NCI-H82 treated with DMSO at 0.1 percent for 48 hours (cell line): Measurements from ENCODE around the gene TMEM63B.

Experiments
- DNase-seq: peaks from one replicate; lab custom pipeline; 2025; ENCODE audit not compliant: unreplicated experiment; lab: John Stamatoyannopoulos, UW

TMEM63B gene

DNA sequence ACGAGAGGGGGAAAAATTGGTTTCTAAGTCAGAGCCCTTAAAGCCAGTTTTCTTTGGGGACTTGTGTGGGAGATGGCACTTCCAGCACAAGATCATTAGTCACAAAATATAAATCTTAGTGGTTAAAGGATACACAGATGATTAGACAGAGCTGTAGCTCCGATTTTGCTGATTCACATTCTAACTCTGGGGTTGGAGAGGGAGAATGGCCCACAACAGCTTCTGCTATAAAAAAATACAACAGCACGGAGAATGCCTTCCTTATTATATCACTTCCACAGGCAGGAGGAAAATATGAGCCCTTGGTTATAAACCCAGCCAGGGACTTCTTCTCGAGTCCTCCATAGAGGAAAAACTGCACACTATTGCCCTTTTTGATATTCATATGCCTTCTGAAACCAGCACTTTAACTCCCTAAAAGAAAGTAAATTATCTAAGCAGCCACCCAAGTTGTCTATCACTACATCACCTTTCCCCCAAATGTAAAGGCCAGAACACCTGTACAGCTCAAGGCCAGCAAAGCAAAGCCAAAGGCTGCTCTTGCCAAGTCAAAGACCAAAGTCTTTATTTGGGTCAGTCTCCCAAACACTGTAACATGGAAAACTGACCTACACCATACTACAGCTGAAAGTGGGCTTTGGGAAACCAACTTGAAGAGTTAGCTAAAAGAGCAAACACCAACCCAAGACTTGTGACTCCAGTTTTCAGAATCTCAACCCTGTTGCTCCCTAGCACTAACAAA lies 10.5 kb upstream of the TMEM63B start:
- no peak for DNase-seq

DNA sequence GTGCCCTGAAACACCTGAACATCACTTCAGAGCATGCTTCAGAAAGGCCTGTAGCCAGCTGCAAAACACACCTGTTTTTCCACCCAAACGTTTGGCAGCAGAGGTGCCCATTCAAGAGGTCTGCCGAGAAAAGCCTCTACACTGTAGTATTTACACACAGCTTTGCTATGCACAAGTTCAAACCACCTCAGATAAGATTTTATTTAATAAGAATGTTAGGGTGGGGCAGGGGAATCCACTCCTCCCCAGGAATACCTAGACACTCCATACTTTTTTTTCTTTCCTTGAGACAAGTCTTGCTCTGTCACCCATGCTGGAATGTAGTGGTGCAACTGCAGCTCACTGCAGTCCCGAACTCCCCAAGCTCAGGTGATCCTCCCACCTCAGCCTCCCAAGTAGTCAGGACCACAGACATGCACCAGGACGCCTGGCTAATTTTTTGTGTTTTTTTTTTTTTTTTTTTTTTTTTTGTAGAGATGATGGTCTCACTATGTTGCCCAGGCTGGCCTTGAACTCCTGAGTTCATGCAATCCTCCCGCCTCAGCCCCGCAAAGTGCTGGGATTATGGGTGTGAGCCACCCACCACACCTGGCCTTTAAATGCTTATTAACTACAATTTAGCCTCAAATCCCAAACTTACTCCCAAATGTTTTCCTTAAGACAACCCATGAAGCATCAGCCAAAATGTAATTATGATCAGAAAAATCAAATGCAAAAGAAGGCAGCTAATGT lies 9.8 kb upstream of the TMEM63B start:
- no peak for DNase-seq

DNA sequence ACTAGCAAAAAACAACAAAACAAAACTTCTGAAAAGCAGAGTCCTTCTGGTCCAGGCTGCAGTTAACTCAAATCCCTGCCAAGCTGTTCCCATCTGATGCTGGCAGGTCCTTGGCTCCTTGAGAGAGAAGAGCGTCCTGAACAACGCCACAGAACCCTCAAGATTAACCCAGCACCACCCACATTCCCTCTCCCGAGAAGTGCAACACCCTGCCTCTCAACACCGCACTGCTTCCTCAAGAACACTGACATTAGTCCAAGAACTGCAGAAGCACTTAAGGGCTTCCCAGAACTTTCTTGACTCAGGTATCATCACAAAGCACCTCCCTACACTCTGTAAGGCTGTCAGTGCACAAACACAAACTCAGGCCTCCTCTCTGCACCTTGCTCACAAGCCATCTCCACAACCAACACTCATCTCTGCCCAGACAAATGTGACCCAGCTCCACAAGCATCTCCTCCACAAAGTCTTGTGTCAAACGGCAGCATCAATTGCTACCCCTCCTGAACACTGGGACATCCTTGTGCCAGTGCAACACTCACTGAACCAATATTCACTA lies 7.6 kb upstream of the TMEM63B start:
- DNase-seq: no peak

DNA sequence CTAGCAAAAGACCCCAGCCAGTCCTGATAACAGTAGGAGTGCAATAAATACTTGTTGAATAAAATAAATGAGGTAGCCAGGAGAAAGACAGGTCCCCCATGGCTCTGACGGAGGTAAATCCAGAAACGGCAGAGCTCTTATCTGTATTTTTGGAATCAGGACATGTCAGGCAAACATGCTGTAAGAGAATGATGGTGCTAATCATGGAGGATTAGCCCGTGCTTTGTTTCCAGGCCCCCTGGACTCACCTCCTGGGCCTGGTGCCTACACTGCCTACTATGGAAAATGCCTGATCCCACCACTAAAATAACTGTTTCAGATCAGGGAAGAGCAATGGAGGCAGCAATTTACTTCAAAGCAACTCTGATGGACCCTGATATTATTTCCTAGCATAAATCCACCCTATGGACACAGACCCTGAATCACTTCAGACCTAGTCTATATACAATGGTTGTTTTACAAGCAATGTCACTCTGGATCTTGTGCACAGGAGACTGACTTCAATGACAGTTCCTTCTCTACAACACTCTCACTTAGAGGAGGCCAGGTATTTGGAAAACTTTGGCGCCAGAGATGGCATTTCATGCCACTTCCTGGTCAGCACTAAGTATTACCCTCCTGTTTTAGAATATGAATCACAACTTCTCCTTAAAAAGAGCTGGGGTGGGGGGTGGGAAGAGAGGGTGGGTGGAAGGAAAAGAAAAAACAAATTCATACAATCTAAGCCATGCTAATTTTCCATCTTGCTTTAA lies 6.5 kb upstream of the TMEM63B start:
- no peak for DNase-seq

DNA sequence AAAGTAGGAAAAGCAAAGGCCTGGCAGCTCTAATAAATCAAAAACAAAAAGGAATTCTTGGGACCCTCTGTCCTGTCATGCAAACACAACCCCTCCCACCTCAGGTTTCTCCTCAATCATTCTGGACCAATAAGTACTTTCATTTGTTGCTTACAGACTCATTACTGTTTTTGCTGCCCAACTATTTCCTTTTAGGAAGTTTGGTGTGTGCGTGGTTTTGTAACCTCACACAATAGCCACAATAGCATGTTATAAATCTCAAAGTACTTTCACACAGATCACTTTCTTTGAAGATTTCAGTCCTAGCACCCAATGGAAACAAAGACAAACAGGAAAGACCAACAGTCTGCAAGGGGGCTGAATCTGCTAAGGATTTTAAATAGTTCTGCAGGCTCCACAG lies 4.6 kb upstream of the TMEM63B start:
- no peak for DNase-seq

DNA sequence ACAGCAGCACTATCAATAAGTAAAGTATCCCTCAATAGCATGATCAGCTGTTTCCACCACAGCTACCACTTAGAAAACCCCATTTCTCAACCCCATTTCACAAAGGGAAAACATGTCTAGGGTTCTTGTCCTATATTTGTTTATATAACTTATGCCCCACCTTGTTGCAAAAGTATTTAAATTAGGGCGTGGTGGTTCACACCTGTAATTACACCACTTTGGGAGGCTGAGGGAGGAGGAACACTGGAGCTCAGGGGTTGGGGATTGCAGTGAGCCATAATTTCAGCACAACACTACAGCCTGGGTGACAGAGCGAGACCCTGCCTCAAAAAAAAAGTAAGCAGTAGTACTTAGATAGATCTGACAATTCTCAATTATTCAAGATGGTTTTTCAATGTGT lies 3.8 kb upstream of the TMEM63B start:
- no peak for DNase-seq

DNA sequence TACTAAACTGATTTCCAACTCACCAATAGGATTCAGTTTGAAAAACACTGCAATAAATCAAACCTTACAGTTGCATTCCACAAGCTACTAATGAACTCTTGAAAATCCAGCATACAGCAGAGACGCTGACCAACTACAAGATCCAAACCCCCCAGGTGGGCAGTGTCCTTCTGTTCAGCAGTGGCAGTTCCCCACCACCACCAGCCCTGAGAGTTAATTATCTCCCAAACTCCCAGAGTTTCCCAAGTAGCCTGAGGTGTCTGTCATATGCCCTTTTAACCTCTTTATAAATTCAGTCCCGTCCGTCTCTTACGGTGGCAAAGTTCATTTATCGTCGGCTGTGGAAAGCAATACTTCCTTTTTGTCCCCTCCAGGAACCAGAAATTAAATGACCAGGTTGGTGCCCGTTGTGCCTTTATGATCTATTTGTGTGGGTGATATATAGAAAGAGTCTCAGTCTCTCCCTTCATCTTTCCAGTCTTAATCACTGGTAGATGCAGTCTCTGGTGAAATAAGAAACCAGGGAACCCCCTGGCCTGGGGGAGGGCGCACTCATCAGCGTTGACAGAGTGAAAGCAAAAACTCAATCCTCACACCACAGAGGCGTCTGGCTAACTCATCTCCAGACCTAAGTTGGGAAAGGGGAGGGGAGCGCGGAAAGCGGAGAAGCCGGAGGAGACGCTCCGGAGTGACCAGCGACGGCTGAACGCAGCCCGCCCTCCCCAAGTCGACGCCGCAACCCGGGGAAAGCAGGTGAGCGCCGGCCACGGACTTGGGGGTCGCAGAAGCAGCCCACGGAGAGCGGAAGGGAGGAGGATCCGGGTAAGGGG lies 819 bp upstream of the TMEM63B start:
- DNase-seq: no peak

DNA sequence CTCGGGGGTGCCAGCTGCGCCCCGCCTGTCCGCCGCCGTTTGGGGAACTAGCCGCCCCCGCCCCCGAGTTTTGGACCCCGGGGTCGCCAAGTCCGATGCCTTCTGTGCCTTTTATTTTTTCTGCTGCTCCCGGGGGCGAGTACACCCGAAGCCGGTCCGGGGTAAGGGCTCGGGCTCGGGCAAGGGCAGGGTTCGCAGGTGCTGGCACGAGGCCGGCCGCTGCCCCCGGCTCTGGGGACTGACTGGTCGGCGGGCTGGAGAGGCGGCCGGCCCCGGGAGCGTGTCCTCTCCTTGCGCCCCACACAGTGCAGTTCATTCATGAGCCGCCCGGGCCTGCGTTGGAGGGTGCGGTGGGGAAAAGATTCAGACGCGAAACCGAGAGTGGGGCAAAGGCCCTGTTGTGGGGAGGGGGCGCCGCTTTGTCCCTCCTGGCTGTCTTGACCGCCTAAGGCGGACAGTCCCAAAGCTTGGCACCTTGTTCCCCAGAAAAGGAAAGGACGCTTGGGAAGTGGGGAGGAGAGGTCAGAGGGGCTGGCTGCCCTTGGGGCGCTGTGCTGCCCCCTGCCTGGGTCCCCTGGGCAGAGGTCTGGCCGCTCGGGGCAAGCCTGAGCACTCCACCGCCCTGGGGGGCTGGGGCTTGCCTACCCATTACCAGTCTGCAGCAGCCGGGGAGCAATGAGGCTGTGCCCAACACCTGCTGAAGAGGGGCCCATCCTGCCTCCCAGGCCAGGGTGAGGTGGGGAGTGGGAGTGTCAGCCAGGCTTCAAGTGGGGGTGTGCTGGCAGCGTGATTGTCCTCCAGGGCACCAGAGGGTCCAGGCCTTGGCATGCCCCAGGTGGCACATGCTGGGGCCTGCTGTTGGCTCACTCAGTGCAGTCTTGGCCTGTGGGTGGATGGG lies 915 bp downstream of the TMEM63B start:
- no peak for DNase-seq

DNA sequence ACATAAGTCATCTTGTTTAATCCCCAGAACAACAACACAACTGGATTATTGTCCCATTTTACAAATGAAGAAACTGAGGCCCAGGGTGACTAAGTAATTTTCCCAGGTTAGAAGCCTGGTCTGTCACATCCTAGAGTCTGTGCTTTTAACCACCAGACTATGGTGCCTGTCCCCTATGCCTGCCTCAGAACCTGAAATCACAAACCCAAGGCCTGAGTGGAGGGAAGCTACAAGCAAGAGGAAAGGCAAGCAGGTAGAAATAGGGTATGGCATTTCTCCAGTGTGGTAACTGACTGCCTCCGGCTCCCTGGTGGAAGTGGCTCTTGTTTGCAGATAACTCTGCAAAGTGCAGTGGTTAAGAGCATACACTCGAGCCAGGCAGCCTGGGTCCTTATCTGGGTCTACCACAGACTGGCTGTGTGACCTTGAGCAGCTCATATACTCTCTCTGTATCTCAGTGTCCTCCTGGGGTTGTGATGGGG lies 2.5 kb downstream of the TMEM63B start:
- no peak for DNase-seq

DNA sequence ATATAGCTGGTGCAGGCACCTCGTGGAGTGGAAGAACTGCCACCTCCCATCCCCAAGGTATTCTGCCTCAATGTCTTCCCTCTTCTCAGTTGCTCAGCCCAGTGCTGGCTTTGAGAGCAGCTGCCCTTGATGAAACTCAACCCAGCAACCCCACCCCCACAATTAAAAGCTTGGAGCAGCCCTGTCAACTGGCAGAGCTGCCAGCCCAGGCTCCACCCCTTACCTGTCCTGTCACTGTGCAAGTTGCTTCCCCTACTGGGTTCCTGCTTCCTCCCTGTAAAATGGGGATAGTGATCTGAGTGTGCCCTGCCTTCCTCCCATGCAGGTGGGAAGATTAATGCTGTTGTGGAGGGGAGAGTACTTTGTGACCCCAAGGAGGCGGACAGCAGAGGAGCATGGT lies 4.5 kb downstream of the TMEM63B start:
- no peak for DNase-seq

DNA sequence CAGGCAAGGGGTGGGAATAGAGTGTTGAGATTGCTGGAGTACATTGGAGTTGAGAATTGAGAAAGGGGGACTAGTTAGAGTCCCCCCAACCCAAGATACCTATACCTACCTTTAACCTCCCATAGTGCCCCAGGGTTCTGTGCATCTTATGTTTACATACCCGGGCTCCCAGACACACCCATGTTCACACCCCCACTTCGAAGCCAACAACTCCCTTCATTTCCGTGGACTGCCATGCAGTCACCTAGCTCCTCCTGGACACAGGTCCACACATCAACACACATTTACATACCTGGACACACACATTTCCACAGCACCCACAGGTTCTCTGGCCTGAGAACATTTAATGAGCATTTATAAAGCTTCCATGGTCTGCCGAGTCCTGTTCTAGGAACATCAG lies 5.1 kb downstream of the TMEM63B start:
- no peak for DNase-seq

DNA sequence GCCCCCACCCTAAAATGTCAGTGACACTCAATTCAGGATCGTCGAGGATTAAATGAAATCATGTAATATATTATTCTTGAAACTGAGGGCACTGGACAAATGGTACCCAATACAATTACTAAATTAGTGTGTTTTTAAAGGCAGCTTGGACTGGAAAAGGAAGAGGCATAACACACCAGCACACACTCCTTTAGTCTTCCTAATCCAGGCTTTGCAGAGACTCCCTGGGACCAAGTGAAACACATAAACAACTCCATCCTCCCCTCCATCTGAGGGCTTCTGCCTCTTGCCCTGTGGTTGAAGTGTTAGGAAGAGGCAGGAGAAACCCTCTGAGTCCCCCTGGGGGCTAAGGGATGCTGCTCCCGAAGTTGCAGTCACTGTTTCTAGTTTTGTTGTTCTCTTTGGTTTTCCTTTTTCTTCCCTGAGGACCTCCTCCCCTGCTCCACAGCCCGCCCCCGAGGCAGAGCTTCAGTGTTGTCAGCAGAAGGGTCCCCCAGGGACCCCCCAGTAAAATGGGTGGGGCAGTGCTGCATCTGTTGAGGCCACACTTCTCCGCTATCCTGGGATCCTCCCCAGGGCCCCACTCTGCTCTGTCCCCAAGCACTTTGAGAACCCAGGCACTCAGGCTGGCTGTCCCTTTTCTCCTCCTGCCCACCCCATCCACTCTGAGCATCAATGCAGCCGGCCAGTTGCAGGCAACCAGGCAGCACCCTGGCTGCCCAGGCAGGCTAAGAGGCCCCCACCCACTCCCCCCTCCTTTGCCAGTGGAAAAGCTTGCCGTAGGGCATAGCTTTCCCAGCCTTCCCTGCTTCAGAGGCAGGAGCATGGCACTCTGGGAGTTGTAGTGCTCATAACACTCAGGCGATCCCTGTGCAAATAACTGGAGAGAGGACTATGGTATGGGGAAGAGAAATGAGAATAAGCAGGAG lies 5.9 kb downstream of the TMEM63B start:
- peak; percentile 28 for DNase-seq

DNA sequence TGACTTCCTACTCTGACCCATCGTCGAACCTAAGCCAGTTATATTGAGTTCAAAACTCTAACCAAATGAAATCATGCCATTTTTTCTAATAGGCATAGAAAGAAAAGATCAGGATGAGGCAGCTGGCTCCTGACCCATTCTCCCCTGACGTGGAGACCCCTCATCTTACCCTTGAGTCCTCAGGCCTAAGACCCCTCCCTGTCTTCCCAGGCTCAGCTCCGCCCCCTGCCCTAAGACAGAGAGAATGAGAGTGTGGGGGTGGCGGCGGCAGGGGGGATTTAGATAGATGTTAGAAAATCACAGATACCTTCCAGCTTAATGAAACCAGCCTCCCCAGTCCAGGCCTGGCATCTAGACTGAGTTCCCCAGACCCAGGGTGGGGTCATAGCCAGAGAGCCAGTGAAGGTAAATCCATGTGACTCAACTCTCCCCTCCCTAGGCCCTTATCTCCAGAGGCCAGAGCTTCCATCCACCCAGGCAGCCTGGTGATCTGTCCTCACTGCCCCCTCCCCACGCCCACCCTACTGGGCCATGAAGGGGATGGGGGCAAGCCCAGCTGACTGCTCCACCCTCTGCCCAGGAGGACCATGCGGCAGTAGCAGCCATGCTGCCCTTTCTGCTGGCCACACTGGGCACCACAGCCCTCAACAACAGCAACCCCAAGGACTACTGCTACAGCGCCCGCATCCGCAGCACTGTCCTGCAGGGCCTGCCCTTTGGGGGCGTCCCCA lies 6.8 kb downstream of the TMEM63B start:
- DNase-seq: no peak

DNA sequence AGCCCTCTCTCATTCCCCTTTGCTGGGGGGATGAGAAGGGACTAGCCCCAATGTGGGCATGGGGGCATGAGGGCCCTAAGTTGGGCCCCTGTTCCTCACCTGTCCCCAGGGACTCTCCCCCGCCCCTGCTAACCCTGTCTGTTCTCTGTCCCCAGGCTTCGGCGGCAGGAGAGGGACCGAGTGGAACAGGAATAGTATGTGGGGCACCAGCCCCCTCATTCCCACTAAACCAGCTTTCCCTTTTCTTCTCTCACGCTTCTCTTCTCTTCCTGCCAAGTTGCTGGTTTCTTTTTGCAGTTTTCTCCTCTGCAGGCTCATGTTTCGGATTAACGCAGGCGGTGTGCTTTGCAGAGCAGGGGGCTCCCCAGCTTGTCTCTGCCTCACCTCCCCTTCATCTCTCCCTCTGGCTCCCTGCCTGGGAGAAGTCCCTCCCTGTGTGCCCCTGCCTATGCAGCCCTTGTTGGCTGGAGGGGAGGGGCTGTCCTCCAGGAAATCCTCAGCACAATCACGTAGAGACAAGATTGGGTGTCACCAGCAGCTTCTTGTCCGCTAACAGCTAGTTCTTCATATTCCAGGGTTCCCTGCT lies 7.9 kb downstream of the TMEM63B start:
- DNase-seq: no peak

DNA sequence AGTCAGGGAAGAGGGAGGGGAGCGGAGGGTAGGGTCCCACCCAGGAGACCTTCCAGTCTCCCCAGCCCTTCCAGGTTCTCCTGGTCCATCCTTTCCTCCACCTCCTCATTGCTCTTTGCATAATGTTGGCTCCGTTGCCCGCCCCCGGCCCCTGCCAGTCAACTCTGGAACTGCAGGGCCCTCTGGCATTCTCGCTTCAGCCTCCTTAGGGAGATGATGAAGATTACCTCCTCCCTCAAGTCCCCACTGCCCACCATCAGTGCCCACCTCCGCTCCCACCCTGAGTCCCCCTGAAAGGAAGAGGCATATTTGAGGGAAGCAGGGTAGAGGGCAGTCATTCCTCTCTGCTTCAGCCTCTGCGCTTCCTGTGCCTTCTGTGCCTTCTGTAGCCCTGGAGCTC lies 8.5 kb downstream of the TMEM63B start:
- no peak for DNase-seq

DNA sequence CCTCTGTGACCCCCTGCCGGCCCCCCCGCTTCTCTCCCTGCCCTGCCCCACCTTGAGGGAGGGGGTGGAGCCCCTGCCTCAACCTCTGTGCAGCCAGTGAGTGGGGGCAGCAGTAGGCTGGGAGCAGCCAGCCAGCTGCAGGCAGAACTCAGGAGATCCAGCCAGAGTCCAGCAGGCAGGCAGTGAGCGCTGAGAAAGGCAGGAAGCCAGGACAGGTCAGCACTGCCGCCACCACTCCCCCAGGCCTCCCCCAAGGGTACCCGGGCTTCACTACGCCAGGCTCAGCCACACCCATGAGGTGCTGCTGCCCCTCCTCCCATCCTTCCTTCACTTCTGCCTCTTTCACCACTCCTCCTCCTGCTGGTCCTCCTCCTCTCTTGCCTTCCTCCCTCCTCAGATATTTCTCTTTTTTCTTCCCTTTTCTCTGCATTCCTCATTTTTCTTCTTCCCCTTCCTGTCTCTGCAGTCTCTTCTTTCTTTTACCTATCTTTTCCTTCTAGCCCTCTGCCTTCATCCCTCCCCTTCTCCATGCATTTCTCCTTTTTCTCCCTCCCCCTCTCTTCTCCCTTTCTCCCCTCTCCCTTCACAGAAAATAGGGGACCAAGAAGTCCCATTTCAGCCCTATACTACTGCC lies 11.5 kb downstream of the TMEM63B start:
- DNase-seq: no peak

DNA sequence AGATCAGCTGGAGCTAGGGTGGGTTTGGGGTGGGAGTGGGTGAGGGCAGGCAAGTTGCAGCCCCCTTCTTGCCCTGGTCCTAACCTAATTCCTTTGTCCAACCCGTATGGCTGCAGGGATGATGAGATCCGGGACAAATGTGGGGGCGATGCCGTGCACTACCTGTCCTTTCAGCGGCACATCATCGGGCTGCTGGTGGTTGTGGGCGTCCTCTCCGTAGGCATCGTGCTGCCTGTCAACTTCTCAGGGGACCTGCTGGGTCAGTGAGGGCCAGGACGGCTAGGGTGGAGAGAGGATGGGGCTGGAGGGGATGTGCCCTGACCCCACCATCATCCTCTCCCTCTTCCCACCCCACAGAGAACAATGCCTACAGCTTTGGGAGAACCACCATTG lies 12.0 kb downstream of the TMEM63B start:
- no peak for DNase-seq
